IPS-18c (cell line): ENCODE measurements around the gene DAZAP1.

Experiments
- H3K4me3 ChIP-seq: 2 replicates; pipeline ENCODE4 v1.7.0; 2013; ENCODE audit warnings: low read depth, mild to moderate bottlenecking, low read length, moderate library complexity; ENCODE audit not compliant: insufficient read depth
- H3K9me3 ChIP-seq: one replicate; pipeline ENCODE4 v1.6.1; 2013; ENCODE audit warnings: mild to moderate bottlenecking, low read length, moderate library complexity; ENCODE audit not compliant: control insufficient read depth, insufficient read depth

DAZAP1 gene

DNA sequence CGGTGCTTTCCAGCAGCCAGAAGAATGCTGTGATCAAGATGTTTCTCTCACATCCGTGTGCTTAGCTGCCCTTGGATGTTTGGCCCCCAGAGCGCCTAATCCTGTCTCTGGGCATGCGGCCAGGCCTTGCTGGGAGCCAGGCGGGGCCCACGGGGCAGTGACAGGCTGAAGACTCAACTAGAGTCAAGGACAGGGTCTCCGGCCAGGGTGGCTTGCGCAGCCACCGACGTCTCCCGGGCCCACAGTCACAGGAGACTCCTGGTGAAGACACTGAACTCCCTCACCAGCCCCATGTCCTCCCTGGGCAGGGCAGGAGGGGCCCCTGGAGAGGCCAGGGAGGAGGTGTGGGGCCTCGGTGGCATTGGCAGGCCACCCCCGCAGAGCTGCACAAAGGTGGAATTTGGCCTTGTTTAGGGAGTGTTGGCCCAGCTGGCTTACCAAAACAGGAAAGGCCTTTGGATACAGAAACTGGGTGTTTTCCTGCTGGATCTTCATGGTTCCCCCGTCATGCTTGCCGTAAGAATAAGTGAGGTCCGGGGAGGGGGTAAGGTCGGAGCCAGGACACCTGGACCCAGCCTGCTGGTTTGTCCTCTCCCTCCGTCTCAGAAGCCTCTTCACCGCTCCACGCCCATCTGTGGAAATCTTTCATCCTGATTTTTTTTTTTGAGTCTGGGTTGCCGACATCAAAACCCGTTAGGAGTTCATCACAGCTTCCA, 33.7 kb upstream of the DAZAP1 start:
- no peaks in the 10 kb centered on the region for H3K9me3 ChIP-seq
- no peak overlapping the region for H3K4me3 ChIP-seq

GRCh38 chr19:1374250-1374577, 33.2 kb upstream of the DAZAP1 start:
- H3K9me3 ChIP-seq: no peaks in the 10 kb centered on the region
- H3K4me3 ChIP-seq: no peak overlapping the region

- no peaks in the 10 kb centered on the region for H3K9me3 ChIP-seq
- no peak overlapping the region for H3K4me3 ChIP-seq
These were observed 31.0 kb upstream of the DAZAP1 start for GRCh38 chr19:1376415-1376805.

GRCh38 chr19:1377176-1377964, 30.0 kb upstream of the DAZAP1 start:
- H3K9me3 ChIP-seq: no peaks in the 10 kb centered on the region
- no peak overlapping the region for H3K4me3 ChIP-seq

DNA sequence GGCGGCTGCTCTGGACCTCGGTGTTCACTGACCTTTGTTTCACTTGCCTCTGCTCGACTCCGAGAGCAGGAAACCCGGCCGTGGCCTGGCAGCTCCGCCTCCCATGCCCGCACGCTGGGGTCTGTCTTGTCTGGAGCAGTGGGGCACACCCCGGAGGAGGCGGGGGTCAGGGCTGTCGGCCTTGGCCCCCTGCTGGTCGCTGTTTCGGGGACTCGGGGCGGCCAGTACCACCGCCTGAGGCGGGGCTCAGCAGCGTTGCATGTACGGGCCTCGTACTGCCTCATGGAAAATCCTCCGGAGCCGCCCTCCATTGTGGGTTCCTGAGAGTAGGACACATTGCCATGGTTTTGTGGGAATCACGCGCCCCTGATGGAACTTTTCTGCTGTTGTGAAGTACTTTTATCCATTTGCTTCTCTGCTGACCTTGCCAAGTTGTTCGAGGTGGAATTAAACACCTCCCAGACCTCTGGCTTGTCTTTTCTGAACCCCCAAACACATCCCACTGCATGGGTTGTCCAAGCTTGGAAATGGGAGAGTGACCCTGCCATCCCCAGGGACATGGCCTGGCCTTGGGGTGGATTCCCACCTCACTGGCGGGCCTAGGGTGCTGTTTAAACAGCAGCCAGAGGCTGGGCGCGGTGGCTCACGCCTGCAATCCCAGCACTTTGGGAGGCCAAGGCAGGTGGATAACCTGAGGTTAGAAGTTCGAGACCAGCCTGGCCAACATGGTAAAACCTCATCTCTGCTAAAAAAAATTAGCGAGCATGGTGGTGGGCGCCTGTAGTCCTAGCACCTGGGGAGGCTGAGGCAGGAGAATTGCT, 29.2 kb upstream of the DAZAP1 start:
- H3K4me3 ChIP-seq: no peak overlapping the region
- H3K9me3 ChIP-seq: no peaks in the 10 kb centered on the region

- Histone ChIP-seq H3K9me3 (no peaks in the 10 kb centered on the region), H3K4me3 (no peak overlapping the region)
These were observed 28.1 kb upstream of the DAZAP1 start for GRCh38 chr19:1379126-1379905.

DNA sequence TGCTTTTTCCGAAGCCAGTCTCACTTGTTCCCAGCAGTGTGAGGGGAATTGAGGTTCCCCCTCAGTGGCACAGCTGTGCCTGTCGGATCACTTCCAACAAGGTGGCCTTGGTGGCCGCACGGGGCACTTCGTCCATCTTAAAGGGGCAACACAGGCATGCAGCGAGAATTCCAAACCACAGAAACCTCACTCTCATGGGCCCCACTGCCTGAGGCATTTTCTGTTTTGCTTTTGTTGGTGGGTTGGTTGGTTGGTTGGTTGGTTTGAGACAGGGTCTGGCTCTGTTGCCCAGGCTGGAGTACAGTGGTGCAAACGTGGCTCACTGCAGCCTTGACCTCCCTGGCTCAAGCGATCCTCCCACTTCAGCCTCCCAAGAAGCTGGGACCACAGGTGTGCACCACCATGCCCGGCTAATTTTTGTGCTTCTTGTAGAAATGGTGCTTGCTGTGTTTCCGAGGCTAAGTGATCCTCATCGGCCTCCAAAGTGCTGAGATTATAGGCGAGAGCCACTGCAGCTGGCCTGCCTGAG, 27.4 kb upstream of the DAZAP1 start:
- Histone ChIP-seq H3K4me3 (no peak overlapping the region), H3K9me3 (no peaks in the 10 kb centered on the region)

- H3K4me3 ChIP-seq: no peak overlapping the region
- no peaks in the 10 kb centered on the region for H3K9me3 ChIP-seq
These were observed 25.1 kb upstream of the DAZAP1 start for GRCh38 chr19:1382250-1382649.

DNA sequence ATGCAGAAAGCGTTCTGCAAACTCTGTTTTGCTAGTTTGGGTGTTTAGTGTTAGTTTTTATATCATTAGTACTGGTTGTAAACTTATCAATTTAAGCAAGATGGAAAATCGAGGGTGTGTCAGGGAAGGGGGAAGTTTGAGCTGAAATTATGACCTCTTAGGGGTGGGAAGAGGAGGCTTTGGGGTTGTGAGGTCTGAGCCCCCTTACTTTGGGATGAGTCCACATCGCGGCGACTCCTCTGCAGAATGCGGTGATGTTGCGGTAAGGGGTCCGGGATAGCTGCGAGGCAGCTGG, 24.4 kb upstream of the DAZAP1 start:
- H3K4me3 ChIP-seq: no peak overlapping the region
- no peaks in the 10 kb centered on the region for H3K9me3 ChIP-seq

DNA sequence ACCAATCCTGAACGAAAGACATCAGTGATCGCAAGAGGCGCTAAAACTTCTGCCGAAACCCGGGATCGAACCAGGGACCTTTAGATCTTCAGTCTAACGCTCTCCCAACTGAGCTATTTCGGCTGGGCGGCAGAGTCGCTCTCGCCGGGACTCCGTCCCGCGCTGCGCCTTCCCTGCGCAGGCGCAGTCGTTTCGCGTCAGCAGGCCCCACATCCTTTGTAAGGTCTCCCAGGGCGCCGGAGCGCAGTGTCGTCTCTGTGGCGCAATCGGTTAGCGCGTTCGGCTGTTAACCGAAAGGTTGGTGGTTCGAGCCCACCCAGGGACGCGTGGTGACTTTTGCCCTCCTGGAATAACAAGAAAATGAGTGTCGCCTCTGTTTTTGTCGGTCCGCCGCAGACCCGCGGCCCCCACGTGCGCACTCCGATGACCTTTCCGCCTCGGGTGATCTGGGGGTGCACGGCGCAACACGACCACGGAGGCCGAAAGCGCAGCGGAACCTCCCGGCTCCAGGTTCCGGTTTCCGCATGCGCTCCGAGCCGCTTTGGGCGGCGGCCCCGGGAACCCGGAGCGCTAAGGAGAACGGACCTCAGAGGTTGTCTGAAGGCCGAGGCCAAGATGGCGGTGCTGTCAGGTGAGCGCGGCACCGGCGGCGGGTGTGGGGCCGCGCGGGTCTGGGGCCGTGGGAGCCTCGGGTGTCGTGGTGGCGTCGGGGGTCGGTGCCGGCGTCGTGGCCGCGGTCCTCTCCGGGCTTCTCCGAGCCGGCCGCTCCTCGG, 23.9 kb upstream of the DAZAP1 start, which contains the start of gene NDUFS7:
Gene NDUFS7 (plus strand): TSS at position 596 of the 773 bp plus-strand sequence. CDS start 20 bp downstream, at position 616.
- H3K4me3 ChIP-seq: peak within 1 kb of the TSS; percentile 93

DNA sequence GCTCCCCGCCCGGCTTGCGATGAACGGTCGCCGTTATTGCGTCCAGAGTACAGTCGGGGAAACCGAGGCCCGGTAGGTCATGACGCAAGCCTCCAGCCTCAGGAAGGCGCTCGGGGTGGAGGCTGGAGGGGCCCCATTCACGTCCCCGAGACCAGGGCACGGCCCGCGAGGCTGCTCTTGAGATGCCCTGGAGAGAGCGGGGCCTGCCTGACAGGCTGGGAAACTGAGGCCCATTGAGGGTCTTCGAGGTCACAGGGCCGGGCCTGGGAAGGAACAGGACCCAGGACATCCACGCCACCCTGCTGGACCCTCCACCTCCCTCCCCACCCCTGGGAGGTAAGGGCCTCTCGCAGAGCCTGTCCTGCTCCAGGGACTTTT, 23.3 kb upstream of the DAZAP1 start:
- H3K4me3 ChIP-seq: peak overlapping the region; percentile 93
- H3K9me3 ChIP-seq: no peaks in the 10 kb centered on the region

More for the DNA sequence above, 23.9 kb upstream of the DAZAP1 start, which contains the start of gene NDUFS7:
- H3K9me3 ChIP-seq: no peaks in the 10 kb centered on the region

GRCh38 chr19:1384478-1385110, 22.8 kb upstream of the DAZAP1 start:
- Histone ChIP-seq H3K9me3 (no peaks in the 10 kb centered on the region), H3K4me3 (peak overlapping the region; percentile 93)

GRCh38 chr19:1385816-1386215, 21.6 kb upstream of the DAZAP1 start:
- Histone ChIP-seq H3K9me3 (no peaks in the 10 kb centered on the region), H3K4me3 (no peak overlapping the region)

- no peak overlapping the region for H3K4me3 ChIP-seq
- H3K9me3 ChIP-seq: no peaks in the 10 kb centered on the region
These were observed 20.3 kb upstream of the DAZAP1 start for GRCh38 chr19:1386945-1387683.
